ENCODE measurements around the gene SOX13.

The SOX13 gene

DNA sequence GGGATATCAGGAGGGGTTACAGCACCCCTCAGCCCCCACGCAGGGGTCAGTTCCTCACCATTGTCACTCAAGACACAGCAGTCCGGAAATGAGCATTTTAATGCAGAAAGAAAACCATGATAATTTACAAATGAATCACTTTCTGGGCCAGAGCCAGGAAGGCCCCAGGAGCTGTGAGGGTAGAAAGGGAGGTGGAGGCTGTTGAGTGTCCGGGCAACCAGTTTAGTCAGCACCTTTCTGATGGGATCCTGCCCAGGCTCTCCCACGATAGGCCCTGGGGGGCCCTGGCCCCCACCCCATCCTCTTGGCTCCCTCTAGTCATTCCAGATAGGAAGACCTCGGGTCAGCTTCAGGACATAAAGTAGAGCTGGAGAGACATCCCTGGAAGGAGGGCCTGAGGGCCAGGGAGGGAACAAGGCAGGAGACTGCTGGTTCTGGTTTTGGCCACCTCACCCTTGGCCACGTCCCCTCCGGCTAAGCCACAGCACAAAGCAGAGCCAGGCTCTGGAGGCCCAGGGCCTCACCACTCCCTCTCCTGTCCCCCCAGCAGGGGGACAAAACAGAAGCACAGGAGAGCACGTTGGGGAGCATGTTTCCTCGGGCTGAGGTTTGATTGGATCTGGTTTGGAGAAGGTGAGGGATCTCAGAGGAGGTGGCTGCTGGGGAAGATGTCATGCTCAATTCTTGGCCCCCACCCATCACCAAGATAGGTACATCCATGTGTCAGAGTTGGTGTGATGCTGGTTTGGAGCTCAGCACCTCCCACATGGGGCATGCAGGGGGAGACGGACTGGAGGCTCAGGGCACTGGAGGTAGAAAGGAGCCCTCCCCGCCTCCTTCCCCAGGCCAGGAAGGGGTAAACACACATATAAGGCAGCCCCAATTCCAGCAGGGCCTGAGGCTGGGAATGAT, 58.3 kb downstream of the SOX13 start:
- no peak for DNase-seq (ENCODE audit: low read depth in 3 of 3)

DNA sequence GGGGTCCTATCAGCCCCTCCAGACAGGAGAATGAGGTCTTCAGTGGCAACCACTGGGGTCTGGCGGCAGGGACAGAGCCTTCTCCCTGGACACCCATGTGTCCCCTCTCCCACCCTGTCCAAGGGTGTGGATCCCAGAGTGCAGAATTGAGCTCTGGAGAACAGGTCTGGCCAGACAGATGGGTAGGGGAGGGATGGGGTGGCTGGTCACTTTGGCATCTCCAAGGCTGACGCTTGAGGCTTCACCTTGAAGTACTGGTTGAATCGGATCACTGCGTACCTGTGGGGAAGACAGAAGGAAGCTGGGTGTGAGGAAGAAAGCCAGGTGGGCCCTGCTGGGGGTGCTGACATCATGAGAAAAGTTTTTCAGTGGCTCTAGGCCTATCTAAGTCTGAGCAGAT, 59.1 kb downstream of the SOX13 start:
- DNase-seq (ENCODE audit: low read depth in 3 of 3): no peak

DNA sequence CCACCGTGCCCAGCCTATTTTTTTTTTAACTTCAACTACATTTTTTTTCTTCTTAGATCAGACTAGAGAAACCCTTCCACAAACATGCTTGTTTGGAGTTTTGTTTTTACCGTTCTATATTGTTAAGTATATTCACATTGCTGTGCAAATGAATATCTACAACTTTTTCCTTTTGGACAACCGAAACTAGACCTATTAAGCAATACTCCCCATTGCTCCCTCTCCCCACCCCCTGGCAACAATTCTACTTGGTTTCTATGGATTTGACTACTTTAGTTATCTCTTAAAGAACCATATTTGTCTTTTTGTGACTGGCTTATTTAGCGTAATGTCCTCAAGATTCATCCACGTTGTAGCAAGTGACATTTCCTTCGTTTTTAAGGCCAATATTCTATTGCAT, 59.8 kb downstream of the SOX13 start:
- DNase-seq (ENCODE audit: low read depth in 3 of 3): no peak

DNA sequence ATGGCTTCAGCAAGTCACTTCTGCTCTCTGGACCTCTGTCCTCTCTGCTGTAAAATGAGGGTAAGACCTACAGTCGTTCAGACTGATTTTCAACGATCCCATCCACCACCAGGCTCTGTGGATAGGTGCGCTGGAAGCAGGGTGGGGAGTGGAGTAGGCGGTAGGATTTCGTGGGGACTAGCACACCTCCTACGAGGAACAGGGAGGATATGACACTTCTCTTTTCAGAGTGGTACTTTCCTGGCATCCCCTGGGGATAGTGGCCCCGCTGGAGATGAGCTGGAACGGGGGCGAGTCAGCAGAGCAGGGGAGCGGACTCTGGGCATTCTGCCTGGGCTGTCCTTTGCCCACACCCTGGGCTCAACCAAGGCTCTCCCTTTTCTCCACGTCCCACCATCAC, 61.2 kb downstream of the SOX13 start:
- no peak for DNase-seq (ENCODE audit: low read depth in 3 of 3)

DNA sequence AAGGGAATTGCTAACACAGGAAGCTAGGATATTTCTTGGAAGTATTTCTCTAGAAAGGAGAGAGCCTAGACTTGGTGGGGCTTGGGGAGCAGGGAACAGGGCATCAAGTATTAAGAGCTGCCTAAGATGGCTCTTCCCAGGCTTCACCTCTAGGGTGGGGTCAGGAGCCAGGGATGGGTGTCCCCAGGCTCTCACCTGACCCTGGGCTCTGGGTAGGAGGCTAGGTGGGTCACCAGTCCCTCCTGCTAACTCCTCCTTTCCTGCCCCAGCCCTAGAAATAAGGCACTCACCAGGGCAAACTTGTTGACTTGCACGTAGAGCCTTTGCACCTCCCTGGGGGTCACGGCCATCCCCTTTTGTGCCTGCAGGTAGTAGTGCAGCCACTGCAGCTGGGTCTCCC, 63.9 kb downstream of the SOX13 start:
- no peak for DNase-seq (ENCODE audit: low read depth in 3 of 3)

DNA sequence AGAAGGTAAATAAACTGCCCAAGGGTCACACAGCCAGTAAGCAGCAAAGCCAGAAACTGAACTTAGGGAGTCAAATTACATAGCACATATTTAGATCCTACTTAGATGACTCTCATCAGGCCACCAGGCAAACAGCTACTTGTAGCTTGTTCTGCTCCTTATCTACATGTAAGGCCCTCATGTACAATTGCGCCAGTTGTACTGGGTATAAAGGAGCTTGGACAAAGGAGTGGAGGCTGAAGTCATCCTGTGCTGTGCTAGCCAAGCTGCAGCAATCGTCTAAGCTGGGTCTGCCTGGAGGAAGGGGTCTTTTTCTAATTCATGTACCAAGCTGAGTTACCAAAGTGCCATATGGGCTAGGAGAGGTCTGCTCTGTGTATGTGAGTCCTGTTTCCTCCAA, 66.2 kb downstream of the SOX13 start:
- no peak for DNase-seq (ENCODE audit: low read depth in 3 of 3)

DNA sequence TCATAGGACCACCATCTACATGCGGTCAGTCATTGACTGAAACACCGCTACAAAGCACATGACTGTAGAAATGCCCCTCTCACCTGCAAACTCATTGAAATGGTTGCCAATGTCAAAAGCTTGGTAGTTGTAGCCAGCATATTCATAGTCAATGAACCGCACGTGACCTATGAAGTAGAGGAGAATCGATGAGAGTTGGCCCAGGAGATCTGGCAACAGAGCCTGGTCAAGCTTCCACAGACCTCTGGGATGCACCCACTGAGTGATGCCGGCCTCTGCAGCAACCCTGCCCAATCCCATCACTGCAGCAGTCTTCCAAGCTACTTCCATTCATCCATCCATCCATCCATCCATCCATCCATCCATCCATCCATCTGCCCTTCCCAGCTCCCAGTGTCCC, 67.0 kb downstream of the SOX13 start:
- DNase-seq (ENCODE audit: low read depth in 3 of 3): no peak

DNA sequence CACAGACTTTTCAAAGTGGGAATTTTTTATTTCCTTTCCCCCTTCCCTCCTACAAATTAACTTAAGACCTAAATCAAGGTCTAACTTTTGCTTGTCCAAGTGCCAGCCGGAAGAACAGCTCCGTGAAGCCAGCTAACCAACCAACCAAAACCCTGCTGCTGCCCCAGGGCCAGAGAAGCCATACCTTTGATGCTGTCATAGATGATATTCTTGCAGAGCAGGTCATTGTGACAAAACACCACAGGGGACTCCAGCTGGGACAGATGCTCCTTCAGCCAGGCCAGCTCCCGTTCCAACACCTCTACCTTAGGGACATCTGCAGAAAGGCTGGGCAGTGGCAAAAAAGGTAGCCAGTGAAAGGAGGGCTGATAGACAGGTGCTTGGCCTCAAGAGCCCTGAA, 68.2 kb downstream of the SOX13 start:
- no peak for DNase-seq (ENCODE audit: low read depth in 3 of 3)

DNA sequence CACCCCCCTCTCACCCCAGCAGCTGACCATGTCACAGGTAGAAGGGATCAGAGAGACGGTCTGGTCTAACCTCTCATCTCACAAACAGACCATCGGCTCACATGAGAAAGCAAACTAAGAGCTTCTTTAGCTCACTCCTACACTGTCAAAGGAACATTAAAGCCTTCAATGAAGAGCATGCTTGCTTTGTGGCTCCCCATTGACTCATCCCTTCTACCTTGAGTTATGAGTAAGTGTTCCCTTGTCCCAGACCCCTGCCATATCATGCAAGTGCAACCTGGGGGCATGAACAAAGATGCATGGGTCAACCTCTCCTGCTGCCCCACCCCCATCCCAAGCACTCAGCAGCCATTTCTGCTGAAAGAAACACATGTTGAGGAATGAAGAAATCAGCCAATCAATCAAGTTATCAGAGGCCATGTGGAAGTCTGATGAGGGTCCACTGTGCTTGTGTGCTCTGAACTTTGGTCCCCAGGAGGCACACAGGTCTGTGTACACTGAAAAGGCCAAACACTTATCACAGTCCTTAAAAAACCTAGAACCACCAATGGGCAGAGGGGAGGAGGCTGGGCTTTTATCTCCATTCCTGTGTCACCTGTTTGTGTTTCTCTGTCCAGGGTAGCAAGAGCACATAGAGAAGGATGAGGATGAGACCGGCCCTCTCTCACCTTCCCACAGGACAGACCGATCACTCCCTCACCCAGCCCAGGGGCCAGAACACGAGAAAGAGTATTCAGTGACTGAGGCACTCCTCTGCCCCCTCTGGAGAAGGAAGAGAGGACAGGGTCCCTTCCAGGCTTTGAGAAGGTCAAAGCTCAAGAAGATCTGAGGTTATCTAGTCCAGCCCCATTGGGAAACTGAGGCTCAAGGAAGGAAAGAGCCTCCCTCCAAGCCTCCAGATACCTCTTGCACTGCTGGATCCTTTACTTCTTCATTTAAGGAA, 69.4 kb downstream of the SOX13 start:
- no peak for DNase-seq (ENCODE audit: low read depth in 3 of 3)

DNA sequence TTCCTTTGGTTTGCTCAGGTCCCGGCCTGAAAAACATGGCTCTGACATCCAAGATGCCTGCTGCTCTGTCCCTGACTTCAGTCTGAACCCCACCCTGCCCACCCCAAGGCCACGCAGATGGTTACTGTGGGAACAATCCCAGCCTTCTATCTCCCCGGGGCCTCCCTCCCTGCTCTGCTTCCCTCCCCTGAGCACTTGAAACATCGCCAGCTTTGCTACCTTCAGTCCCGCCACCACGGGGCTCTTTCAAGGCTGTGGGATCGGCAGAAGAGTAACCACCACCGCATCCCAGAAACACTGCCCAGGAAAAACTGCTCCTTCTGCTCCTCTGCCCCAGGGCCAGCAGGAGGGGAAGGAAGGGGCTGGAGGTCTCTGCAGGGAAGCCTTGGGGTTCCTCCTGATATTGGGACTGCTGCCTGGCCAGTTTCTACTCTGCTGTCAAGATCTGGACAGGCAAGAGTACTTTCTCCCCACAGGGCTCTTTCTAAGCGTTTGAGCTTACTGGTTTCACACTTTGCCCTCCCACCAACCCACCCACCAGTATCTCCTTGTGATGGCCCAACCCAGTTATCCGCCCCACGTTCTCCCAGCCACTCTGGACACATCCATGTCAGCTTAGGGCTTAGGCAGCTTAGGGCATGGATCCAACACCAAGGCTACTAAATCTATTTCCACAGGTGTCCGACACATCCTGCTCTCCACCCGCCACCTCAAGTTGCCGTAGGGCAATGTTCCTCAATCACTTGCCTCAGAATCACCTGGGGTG, 70.5 kb downstream of the SOX13 start:
- DNase-seq (ENCODE audit: low read depth in 3 of 3): no peak

DNA sequence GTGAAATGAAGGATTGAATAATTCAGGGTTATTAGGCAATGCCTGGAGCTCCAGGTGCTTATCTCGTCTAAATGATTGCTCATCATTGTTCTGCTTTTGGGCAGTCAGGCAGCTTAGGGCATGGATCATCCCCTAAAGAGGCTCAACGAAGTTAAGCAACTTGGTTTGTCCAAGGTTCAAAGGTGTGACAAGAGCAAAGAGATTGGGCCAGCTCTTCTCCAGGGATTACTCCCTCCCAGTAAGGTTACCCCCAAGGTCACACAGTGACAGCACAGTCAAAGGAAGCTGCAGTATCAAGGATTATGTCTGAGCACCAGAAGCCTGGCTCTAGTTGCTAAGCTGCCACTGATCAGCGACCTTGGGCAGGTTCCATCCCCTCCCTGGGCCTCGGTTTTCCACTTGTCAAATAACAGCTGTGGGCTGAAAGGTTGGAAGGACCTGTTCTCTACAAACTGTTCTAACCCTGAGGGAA, 72.2 kb downstream of the SOX13 start:
- DNase-seq (ENCODE audit: low read depth in 3 of 3): no peak

DNA sequence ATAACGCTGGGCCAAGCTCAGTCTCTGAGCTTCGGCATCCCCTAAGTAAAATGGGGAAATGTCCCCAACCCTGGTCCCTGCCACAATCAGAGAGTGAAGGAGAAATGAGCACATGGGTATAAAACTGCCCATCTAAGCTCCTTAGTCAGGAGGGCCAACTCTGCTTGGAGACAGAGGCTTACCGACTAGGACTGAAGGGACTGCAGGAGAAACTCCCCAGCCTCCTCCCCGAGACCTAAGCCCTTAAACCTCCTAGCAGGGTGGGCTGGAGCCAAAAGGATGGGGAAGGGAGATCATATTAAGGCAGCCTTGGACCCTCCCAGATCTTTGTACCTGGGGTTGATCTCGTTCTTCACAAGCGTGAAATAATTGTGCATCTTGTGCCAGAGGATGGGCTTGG, 73.4 kb downstream of the SOX13 start:
- no peak for DNase-seq (ENCODE audit: low read depth in 3 of 3)

DNA sequence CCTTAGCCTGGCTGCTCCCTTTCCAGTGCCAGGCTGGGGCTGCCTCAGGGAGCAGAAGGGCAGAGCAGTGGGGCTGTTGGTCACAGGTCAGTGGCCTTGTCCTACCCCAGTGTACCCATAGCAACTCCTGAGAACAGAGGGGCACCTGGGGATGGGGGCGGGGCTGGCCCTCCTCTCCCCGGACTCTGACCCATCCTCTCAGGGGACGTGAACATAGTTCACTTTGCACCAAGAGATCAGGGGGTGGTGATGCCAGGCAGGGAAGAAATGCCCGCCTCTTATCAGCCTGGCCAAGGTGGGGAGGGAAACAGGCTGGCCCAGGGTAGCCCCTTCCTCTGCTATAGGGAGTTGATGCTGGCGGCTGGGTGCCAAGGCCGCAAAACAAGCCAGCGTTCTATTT, 74.0 kb downstream of the SOX13 start:
- DNase-seq (ENCODE audit: low read depth in 3 of 3): no peak

DNA sequence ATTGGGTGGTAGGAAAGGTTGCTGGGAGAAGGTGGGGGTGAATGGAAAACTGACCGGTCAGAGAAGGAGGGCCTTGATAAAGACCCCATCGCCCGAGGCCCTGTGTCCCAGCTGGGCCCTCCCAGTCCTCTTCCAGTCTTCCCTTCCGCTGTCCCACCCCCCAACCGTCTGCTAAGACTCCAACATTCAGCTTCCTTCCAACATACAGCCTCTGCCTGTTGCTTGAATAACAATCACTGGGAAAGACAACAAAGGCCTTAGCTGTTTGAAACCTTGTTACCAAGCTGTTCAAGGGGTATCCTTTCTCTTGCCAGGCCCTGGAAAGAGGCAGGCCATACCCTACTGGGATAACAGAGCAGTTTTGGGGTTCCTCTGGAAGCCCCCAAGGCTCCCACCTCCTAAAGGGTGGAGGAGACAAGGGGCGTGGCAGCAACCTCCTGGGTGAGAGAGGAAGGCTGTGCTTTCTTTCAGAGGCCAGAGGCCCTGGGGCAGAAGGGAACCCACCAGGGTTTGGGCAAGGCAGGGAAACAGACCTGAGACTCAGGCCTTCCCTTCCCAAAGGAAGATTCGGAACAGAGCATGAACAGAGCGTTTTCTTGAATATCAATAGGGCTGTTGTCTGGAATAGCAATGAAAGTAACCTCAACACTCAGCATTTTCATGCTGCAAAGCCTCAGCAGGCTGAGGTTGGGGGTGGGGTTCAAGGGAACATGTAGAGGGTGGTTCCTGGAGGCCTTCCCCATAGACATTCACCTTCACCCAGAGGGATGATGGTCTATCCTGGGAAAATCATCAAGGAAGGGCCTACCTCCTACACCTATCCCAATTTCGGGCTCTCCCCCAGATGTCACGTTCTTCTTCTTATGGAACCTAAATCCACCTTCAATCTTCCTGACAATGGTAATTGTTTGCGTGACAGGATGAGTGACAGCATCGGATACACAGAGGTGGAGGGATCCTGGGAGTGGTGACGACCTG, 74.8 kb downstream of the SOX13 start:
- no peak for DNase-seq (ENCODE audit: low read depth in 3 of 3)

DNA sequence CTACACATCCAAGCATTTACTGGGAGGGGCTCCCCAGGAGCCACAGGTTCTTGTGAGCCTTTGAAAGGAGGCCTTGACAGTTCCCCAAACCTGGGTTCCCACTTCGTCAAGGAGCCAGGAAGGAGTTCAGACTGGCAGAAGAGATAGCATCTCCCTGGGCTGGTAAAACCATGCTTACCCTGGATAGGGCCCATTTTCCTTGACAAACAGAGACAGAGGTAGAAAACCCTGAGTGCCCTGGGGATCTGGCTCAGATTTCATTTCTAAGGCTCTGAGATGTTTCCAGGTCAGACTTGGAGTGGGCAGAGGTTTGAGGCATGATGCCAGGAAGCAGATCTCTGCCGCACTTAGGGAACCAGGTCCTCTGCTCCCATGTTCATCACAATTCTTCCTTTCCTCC, 76.2 kb downstream of the SOX13 start:
- no peak for DNase-seq (ENCODE audit: low read depth in 3 of 3)

DNA sequence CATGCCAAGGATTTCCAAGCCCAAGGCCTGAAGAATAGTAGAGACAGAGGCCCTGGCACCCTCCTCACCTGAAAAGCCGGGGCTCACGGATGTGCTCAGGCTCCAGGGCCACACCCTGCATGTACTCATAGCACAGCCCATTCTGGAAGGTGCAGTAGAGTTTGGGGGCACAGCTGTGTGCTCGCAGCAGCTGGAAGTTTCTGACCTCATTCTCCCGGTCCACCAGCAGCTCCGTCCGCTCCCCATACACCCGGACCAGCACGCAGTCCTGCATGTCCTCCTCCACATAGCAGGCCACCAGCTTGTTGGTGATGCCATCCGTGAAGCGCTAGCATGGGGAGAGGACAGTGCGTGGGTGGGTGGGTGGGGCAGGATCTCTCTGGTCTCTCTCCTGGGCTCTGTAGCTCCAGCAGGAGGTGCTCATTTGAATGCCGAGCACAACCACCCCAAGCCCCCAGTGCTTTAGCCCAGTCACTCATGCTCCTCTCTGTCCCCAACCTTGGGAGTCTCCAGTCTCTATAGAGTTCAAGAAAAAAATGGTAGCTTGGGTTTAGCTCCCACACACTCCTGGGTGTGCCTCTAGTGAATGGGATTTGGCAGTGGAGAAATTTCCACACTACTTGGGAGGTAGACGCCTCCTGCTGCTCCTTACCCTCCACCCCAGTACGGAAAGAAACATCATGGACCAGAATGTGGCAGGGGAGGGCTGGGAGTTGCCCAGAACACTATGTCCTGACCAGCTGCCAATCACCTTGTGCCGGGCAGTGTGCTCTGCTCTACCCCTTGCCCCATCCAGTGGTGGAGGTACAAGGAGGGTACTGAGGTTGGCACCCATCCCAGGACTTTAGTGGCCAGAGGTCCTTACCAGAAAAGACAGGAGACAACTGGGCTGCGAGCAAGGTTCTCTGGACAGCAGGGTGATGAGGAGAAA, 77.0 kb downstream of the SOX13 start:
- DNase-seq (ENCODE audit: low read depth in 3 of 3): no peak

DNA sequence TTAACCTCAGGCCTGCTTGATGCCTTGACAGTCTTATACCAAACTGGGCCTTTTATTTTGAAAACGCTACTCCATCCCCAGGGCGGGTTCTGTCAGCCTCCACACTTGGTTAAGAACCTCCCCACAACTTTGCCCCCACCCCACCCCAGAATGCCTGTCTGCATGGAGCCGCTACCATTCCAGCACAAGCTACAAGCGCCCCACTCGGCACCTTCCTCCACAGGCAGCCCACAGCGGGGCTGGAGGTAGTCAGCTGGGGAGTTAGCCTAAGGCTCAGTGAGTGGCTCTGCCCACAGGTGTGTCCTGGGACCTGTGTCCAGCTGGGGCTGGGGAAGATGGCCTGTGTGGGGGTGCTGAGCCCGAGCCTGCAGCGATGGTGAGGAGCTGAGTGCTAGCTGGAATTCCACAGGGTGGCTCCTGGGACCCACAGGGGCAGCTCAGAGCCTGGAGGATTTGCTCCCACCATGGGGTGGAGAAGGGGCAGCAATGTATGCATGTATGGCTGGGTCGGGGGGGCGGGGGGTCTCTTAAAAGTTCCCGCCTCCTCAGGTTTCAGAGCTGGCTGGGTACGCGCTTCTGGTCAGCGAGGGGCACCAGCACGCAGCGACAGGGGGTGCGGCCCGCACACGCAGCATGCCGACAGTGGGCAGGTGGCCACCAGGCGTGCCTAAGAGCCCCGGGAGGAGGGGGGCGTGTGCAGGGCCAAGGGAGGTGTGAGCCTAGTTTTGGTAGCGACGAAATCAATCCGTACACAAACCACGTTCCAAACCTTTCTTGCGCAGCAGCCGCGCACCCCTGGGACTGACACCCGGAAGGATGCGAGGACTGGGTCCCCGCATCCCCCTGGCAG, 78.0 kb downstream of the SOX13 start:
- DNase-seq (ENCODE audit: low read depth in 3 of 3): no peak

DNA sequence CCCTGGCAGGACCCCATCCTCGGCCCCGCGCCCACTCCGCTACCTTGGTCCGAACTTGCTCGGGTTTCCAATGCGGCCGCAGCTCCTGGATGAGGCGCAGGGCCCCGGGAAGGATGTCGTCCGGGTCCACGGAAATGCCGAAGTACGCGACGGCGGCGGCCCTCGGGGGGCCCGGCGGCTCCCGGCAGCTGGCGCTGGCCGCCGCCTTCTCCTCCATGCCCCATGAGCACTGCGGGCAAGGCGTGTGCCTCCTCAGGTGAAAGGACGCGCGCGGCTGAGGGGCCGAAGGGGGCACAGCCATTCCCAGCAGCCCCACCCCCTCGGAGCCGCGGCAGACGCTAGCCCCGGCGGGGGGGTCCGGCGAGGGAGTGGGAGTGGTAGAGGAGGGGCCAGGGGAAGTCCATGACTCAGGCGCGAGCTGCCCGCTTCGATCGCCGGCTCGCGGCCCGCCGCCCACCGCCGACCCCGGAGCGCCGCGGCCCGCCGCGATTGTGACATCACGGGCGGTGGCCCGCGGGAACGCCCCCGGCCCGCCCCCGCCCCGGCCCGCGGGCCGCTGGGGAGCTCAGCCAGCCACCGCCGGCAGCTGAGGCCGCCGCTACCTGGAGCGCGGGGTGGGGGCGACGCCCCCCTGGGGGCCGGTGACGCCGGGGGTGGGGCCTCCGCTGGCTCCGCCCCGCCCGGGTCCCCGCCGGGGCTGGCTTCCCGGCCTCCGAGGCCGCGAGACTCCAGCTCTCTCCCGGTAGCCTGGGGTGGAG, 78.8 kb downstream of the SOX13 start, which contains the start of gene ETNK2:
TSS of gene ETNK2 (minus strand) at position 493 of the 758 bp plus-strand sequence. CDS start at position 301, 192 bp downstream.
- peak; percentile 3 to 32 (median 19) for DNase-seq (ENCODE audit: low read depth in 3 of 3)

All from stimulated activated CD4-positive, alpha-beta T cell treated with anti-CD3 and anti-CD28 coated beads, TNF-alpha, amount 100 ng/mL, for 24 hours (primary cell).